GM21619 (cell line): ENCODE results near the gene METTL24.

Source experiments
- ATAC-seq: cut with Tn5 transposase; IDR thresholded peaks from one replicate; pipeline ENCODE4 v1.9.1; 2021; ENCODE audit not compliant: unreplicated experiment

METTL24 gene

GRCh38 chr6:110357664-110358552 is at the start of gene METTL24:
METTL24 (minus strand) TSS chr6:110358349; CDS start chr6:110358272, 77 bp downstream.
- no peak for ATAC-seq

GRCh38 chr6:110404607-110405006 is 46.5 kb upstream of the METTL24 start:
- ATAC-seq = no peak

- ATAC-seq = no peak
Observed at GRCh38 chr6:110401585-110402176, 43.5 kb upstream of the METTL24 start.

GRCh38 chr6:110400208-110400607 is 42.1 kb upstream of the METTL24 start:
- ATAC-seq = no peak

GRCh38 chr6:110399219-110400071 is 41.3 kb upstream of the METTL24 start:
- no peak for ATAC-seq

- no peak for ATAC-seq
Observed at GRCh38 chr6:110398778-110399177, 40.6 kb upstream of the METTL24 start.

- no peak for ATAC-seq
Observed at GRCh38 chr6:110395221-110395620, 37.1 kb upstream of the METTL24 start.

GRCh38 chr6:110394409-110394808 is 36.3 kb upstream of the METTL24 start:
- no peak for ATAC-seq

GRCh38 chr6:110392727-110393126 is 34.6 kb upstream of the METTL24 start:
- no peak for ATAC-seq

- no peak for ATAC-seq
Observed at GRCh38 chr6:110390404-110390803, 32.3 kb upstream of the METTL24 start.

GRCh38 chr6:110389689-110390382 is 31.7 kb upstream of the METTL24 start:
- no peak for ATAC-seq

GRCh38 chr6:110387986-110388385 is 29.8 kb upstream of the METTL24 start:
- ATAC-seq = no peak

- ATAC-seq = no peak
Observed at GRCh38 chr6:110385458-110385863, 27.3 kb upstream of the METTL24 start.

- ATAC-seq = no peak
Observed at GRCh38 chr6:110378552-110378951, 20.4 kb upstream of the METTL24 start.

- no peak for ATAC-seq
Observed at GRCh38 chr6:110369066-110369465, 10.9 kb upstream of the METTL24 start.

- no peak for ATAC-seq
Observed at GRCh38 chr6:110368284-110368683, 10.1 kb upstream of the METTL24 start.

GRCh38 chr6:110367825-110368224 is 9.7 kb upstream of the METTL24 start:
- no peak for ATAC-seq

- ATAC-seq = no peak
Observed at GRCh38 chr6:110366975-110367374, 8.8 kb upstream of the METTL24 start.

GRCh38 chr6:110366256-110366655 is 8.1 kb upstream of the METTL24 start:
- no peak for ATAC-seq

GRCh38 chr6:110364364-110365105 is 6.4 kb upstream of the METTL24 start:
- ATAC-seq = no peak
